Body of pancreas (tissue), 4 donors: ENCODE measurements around the gene CYP1B1. TPM values are rescaled to one million over a fixed set of nuclear protein-coding genes. Genes with fewer than 3 reads are reported as not detected.

Experiments used
- ATAC-seq: fragments of 150-250 bp; one replicate; pipeline ENCODE4 v1.9.1; 2016
- DNase-seq, 4 donors: peaks; one replicate each; pipeline ENCODE4 v3.0.0-alpha.2; 2019
- H3K27ac ChIP-seq, 4 donors: fragments of 200-600 bp; sonication (generic); 1 replicate in 3 of 4; 2 replicates in 1 of 4; pipeline versions ENCODE4 v1.5.1 to v1.6.1; 2016 to 2019; ENCODE audit warnings: mild to moderate bottlenecking in 1 of 4, mixed read lengths in 1 of 4, moderate library complexity in 1 of 4
- H3K27me3 ChIP-seq, 2 donors: fragments of 200-600 bp; sonication (generic); one replicate each; pipeline ENCODE4 v1.6.0; 2016; ENCODE audit warnings: mild to moderate bottlenecking in 1 of 2
- H3K36me3 ChIP-seq, 2 donors: fragments of 200-600 bp; sonication (generic); replicated peaks in 1 of 2; 2 replicates each; pipeline ENCODE4 v1.5.1; 2016; ENCODE audit warnings: low read depth in 2 of 2; ENCODE audit not compliant: insufficient read depth in 1 of 2
- H3K4me1 ChIP-seq: fragments of 200-600 bp; sonication (generic); one replicate; pipeline ENCODE4 v1.6.0; 2016
- H3K4me3 ChIP-seq, 2 donors: fragments of 200-600 bp; sonication (generic); 1 replicate in 1 of 2; 2 replicates in 1 of 2; pipeline ENCODE4 v1.5.1; 2016 to 2019
- H3K9me3 ChIP-seq, 3 donors: fragments of 200-600 bp; sonication (generic); 1 replicate in 2 of 3; 2 replicates in 1 of 3; pipeline ENCODE4 v1.5.1; 2016
- POLR2A ChIP-seq, 3 donors: fragments of 450-650 bp; IDR thresholded peaks; one replicate each; pipeline ENCODE4 v1.6.1; 2016; ENCODE audit warnings: antibody characterized with exemption in 3 of 3, mild to moderate bottlenecking in 2 of 3
- WGBS, 2 donors: methylation state at CpG; one replicate each; pipeline ENCODE4 v1.1.5; 2017; 5-methylcytosine and 5-hydroxymethylcytosine counted together
- intact Hi-C: fragments of 100-400 bp; cut with DNase I; formaldehyde crosslinking; loops from one replicate; pipeline ENCODE4 v1.15.1; 2023
- total RNA-seq, 2 donors: library from RNA; depleted of rRNA; stranded (reverse); fragments of >200 nt; gene quantifications; one replicate each; pipeline ENCODE4 v1.1.0, GENCODE V29; 2016
- TF ChIP-seq, protein P1 (sequence below), 7 experiments: fragments of 450-650 bp in 4 of 7; fragments of 200-600 bp in 3 of 7; sonication (generic) in 3 of 7; IDR thresholded peaks; one replicate each; pipeline ENCODE4 v1.5.1; 2016 to 2019; ENCODE audit warnings: antibody characterized with exemption in 7 of 7

CYP1B1 gene
- total RNA-seq, result 10 to 100 TPM in 1 of 2 donors, 1 to 10 TPM in 1; 9.1 to 22.4 TPM

DNA sequence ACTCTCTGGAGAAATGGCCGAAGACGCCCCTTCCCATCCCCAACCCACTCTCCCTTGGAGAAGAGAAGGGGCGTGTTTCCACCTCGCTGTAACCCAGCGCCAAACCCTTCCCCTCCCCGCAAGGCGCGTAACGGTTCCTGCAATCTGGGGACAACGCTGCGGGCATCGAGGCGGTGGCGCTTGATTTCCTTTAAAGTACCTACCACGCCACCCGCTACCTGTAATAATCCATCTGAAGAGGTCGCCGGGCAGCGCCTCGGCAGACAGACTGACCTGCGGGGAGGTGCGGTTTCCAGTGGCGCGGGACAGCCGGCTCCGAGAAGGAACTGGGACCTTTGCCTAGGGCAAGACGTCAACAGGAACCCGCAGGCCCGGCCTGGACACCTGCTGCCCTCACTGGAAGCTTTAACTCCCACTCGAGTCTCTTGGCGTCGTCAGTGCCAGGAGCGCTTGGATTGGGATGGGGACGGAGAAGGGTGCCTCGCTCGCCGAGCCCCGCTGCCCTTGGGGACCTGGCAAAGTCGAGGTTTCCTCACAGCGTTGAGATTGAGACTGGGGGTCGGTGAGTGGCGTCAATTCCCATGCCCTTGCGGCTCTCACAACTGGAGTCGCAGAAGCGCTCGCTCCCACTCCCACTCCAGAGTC, at the start of gene CYP1B1:
CYP1B1 (minus strand) TSS at position 645 of the 645 bp plus-strand sequence. CDS start 763 bp downstream, outside the sequence.
- Histone ChIP-seq H3K27ac (peak within 1 kb of the TSS; percentile 42 to 89 (median 80)), H3K4me3 (peak within 1 kb of the TSS in 1 of 2 donors; percentile 37), H3K9me3 (no peaks in the 10 kb centered on the region), H3K36me3 (no peaks in the 10 kb centered on the region), H3K27me3 (no peaks in the 10 kb centered on the region), H3K4me1 (peaks cover 37% of the 10 kb centered on the region)
- DNase-seq, result peak in 2 of 4 donors; percentile 11 to 15
- ATAC-seq, result no peak
- TF ChIP-seq, protein P1, sequence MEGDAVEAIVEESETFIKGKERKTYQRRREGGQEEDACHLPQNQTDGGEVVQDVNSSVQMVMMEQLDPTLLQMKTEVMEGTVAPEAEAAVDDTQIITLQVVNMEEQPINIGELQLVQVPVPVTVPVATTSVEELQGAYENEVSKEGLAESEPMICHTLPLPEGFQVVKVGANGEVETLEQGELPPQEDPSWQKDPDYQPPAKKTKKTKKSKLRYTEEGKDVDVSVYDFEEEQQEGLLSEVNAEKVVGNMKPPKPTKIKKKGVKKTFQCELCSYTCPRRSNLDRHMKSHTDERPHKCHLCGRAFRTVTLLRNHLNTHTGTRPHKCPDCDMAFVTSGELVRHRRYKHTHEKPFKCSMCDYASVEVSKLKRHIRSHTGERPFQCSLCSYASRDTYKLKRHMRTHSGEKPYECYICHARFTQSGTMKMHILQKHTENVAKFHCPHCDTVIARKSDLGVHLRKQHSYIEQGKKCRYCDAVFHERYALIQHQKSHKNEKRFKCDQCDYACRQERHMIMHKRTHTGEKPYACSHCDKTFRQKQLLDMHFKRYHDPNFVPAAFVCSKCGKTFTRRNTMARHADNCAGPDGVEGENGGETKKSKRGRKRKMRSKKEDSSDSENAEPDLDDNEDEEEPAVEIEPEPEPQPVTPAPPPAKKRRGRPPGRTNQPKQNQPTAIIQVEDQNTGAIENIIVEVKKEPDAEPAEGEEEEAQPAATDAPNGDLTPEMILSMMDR (IDR thresholded peaks at IDR 0.05), result no peak
- TF ChIP-seq POLR2A (IDR thresholded peaks at IDR 0.05), result no peak
- intact Hi-C loops, result loop anchor here (10.0 kb wide), 1 partner anchor 199 kb away; no protein-coding TSS in a partner anchor
- 1 to 3% methylated on average over 20 to 46 of the region's 46 CpGs for WGBS, 2 donors

DNA sequence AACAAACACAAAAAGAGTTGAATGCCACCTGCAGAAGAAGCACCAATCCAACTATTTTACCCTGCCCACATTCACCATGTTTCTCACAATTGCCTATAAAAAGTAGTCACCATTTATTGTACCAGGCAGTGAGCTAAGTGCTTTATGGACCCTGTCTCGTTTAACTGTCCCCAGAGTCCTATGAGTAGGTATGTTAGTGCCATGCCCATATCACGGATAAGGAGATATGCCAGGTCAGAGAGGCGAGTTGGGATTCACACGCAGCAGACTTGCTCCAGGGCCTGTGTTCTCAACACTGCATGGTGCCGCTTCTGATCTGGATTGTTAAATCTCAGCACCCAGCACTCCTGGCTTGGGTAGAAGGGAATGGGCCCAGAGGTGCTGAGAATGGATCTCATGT, 49.1 kb upstream of the CYP1B1 start:
- WGBS, 2 donors, result 80 to 87% methylated on average over 4 to 5 of the region's 5 CpGs
- Histone ChIP-seq H3K9me3 (peaks cover 0 to 8% (median 0%) of the 10 kb centered on the region in 3 donors), H3K4me3 (no peak overlapping the region), H3K36me3 (no peaks in the 10 kb centered on the region), H3K27me3 (no peaks in the 10 kb centered on the region), H3K27ac (no peak overlapping the region), H3K4me1 (no peaks in the 10 kb centered on the region)
- DNase-seq, result no peak
- no peak for ATAC-seq
- TF ChIP-seq, protein P1 (IDR thresholded peaks at IDR 0.05), result no peak
- TF ChIP-seq POLR2A (IDR thresholded peaks at IDR 0.05), result no peak
- intact Hi-C loops, result loop anchor here (10.0 kb wide), 1 partner anchor 130 kb away; no protein-coding TSS in a partner anchor

DNA sequence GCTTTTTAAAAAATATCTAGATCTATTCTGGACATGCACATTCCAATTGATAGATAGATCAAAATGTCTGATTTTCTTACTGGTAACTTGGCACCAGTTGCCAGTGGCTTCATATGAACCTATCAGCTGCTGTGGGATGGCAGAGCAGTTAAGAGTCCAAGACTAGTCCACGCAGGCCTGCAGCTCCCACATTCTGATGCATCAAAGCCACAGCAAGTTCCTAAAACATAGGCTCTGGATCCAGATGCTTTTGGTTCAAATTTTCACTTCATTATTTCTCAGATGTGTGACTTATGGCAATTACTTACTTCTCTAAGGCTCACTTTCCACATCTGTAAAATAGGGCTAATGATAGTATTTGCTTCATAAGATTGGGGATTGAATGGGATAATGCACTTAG, 48.0 kb upstream of the CYP1B1 start:
- no peaks in the 10 kb centered on the region for H3K36me3 ChIP-seq
- no peak for ATAC-seq
- H3K27ac ChIP-seq, result no peak overlapping the region
- TF ChIP-seq, protein P1 (IDR thresholded peaks at IDR 0.05), result no peak
- no peak for TF ChIP-seq POLR2A (IDR thresholded peaks at IDR 0.05)
- H3K9me3 ChIP-seq, result peaks cover 0 to 8% (median 0%) of the 10 kb centered on the region in 3 donors
- no peaks in the 10 kb centered on the region for H3K4me1 ChIP-seq
- DNase-seq, result no peak
- H3K27me3 ChIP-seq, result no peaks in the 10 kb centered on the region
- 79 to 100% methylated on average over 1 of the region's 1 CpG for WGBS, 2 donors
- intact Hi-C loops, result loop anchor here (10.0 kb wide), 1 partner anchor 129 kb away; no protein-coding TSS in a partner anchor
- H3K4me3 ChIP-seq, result no peak overlapping the region

DNA sequence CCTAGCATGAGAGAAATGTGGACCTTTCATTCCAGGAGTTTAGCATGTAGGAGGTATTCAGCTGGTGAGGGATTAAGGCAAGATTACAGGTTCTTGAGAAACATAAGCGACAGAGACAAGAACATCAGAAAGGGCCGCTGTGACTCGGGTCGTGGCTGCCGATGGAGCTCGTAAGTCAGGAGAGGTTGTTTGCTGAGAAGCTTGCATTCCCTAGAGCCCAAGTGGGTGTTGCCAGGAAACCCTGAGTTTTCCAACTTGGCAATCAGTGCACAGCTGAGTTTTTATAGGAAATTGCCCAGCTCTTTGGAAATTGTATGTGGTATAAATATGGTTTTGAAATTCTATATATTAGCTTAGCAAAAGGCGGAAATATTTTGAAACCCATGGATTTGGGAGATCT, 46.4 kb upstream of the CYP1B1 start:
- peaks cover 0 to 7% (median 0%) of the 10 kb centered on the region in 3 donors for H3K9me3 ChIP-seq
- ATAC-seq (no peak), DNase-seq (no peak)
- H3K36me3 ChIP-seq, result no peaks in the 10 kb centered on the region
- 74 to 78% methylated on average over 7 of the region's 7 CpGs for WGBS, 2 donors
- H3K27me3 ChIP-seq, result no peaks in the 10 kb centered on the region
- no peak overlapping the region for H3K27ac ChIP-seq
- H3K4me1 ChIP-seq, result no peaks in the 10 kb centered on the region
- intact Hi-C loops, result loop anchor here (10.0 kb wide), 1 partner anchor 128 kb away; no protein-coding TSS in a partner anchor
- H3K4me3 ChIP-seq, result no peak overlapping the region
- no peak for TF ChIP-seq POLR2A (IDR thresholded peaks at IDR 0.05)
- TF ChIP-seq, protein P1 (IDR thresholded peaks at IDR 0.05), result no peak
